ENCODE data around the gene NTRK3. TPM values are rescaled to one million over a fixed set of nuclear protein-coding genes. Genes with fewer than 3 reads are reported as not detected.

NTRK3 gene
- total RNA-seq, 3 donors from 2014 or later (not counting 1 experiment from before 2014, with no cell fraction given): not detected

- 82% methylated on average over 6 of the region's 6 CpGs for WGBS (ENCODE audit: insufficient coverage)
Measured at GRCh38 chr15:88106074-88106473, 150.5 kb downstream of the NTRK3 start.

GRCh38 chr15:88104357-88104756 lies 152.2 kb downstream of the NTRK3 start:
- no peaks in the 10 kb centered on the region for H3K36me3 Mint-ChIP-seq
- no peaks in the 10 kb centered on the region for H3K9me3 Mint-ChIP-seq
- no peaks in the 10 kb centered on the region for H3K4me1 Mint-ChIP-seq
- Histone ChIP-seq H3K36me3 (ENCODE audit: control insufficient read depth, insufficient read depth, low read length) (no peaks in the 10 kb centered on the region), H3K9me3 (ENCODE audit: control insufficient read depth, insufficient read depth, low read length) (no peaks in the 10 kb centered on the region), H3K27me3 (ENCODE audit: control insufficient read depth, insufficient read depth, low read length) (no peaks in the 10 kb centered on the region), H3K4me1 (ENCODE audit: control insufficient read depth, insufficient read depth, low read length) (no peaks in the 10 kb centered on the region), H3K27ac (ENCODE audit: low read length) (no peak overlapping the region), H3K4me3 (ENCODE audit: low read length) (no peak overlapping the region)
- no peak overlapping the region for H3K4me3 Mint-ChIP-seq
- DNase-seq: no peak
- intact Hi-C loops (cut with micrococcal nuclease): no loop called here
- no peak overlapping the region for H3K27ac Mint-ChIP-seq
- H3K27me3 Mint-ChIP-seq (ENCODE audit: low read depth in 2 of 2): no peaks in the 10 kb centered on the region
- ATAC-seq: no peak
- TF ChIP-seq, protein P1, sequence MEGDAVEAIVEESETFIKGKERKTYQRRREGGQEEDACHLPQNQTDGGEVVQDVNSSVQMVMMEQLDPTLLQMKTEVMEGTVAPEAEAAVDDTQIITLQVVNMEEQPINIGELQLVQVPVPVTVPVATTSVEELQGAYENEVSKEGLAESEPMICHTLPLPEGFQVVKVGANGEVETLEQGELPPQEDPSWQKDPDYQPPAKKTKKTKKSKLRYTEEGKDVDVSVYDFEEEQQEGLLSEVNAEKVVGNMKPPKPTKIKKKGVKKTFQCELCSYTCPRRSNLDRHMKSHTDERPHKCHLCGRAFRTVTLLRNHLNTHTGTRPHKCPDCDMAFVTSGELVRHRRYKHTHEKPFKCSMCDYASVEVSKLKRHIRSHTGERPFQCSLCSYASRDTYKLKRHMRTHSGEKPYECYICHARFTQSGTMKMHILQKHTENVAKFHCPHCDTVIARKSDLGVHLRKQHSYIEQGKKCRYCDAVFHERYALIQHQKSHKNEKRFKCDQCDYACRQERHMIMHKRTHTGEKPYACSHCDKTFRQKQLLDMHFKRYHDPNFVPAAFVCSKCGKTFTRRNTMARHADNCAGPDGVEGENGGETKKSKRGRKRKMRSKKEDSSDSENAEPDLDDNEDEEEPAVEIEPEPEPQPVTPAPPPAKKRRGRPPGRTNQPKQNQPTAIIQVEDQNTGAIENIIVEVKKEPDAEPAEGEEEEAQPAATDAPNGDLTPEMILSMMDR (IDR thresholded peaks at IDR 0.05): no peak
- 74% methylated on average over 3 of the region's 3 CpGs for WGBS (ENCODE audit: insufficient coverage)

More at GRCh38 chr15:88106074-88106473, 150.5 kb downstream of the NTRK3 start:
- no peak overlapping the region for H3K27ac Mint-ChIP-seq
- Histone ChIP-seq H3K4me3 (ENCODE audit: low read length) (no peak overlapping the region), H3K4me1 (ENCODE audit: control insufficient read depth, insufficient read depth, low read length) (no peaks in the 10 kb centered on the region), H3K9me3 (ENCODE audit: control insufficient read depth, insufficient read depth, low read length) (no peaks in the 10 kb centered on the region), H3K36me3 (ENCODE audit: control insufficient read depth, insufficient read depth, low read length) (no peaks in the 10 kb centered on the region), H3K27me3 (ENCODE audit: control insufficient read depth, insufficient read depth, low read length) (no peaks in the 10 kb centered on the region), H3K27ac (ENCODE audit: low read length) (no peak overlapping the region)
- no peaks in the 10 kb centered on the region for H3K4me1 Mint-ChIP-seq
- DNase-seq (no peak), ATAC-seq (no peak)
- H3K27me3 Mint-ChIP-seq (ENCODE audit: low read depth in 2 of 2): no peaks in the 10 kb centered on the region
- TF ChIP-seq, protein P1 (IDR thresholded peaks at IDR 0.05): no peak
- no peaks in the 10 kb centered on the region for H3K9me3 Mint-ChIP-seq
- H3K36me3 Mint-ChIP-seq: no peaks in the 10 kb centered on the region
- intact Hi-C loops (cut with micrococcal nuclease): no loop called here
- no peak overlapping the region for H3K4me3 Mint-ChIP-seq

GRCh38 chr15:88100181-88100580 lies 156.4 kb downstream of the NTRK3 start:
- DNase-seq: no peak
- ATAC-seq: no peak
- TF ChIP-seq, protein P1 (IDR thresholded peaks at IDR 0.05): no peak
- Mint-ChIP-seq H3K36me3 (no peaks in the 10 kb centered on the region), H3K27me3 (ENCODE audit: low read depth in 2 of 2) (no peaks in the 10 kb centered on the region), H3K4me1 (no peaks in the 10 kb centered on the region), H3K4me3 (no peak overlapping the region), H3K9me3 (no peaks in the 10 kb centered on the region), H3K27ac (no peak overlapping the region)
- no peaks in the 10 kb centered on the region for H3K36me3 ChIP-seq (ENCODE audit: control insufficient read depth, insufficient read depth, low read length)
- no peaks in the 10 kb centered on the region for H3K9me3 ChIP-seq (ENCODE audit: control insufficient read depth, insufficient read depth, low read length)
- intact Hi-C loops (cut with micrococcal nuclease): no loop called here
- H3K4me1 ChIP-seq (ENCODE audit: control insufficient read depth, insufficient read depth, low read length): no peaks in the 10 kb centered on the region
- H3K27ac ChIP-seq (ENCODE audit: low read length): no peak overlapping the region
- no peaks in the 10 kb centered on the region for H3K27me3 ChIP-seq (ENCODE audit: control insufficient read depth, insufficient read depth, low read length)
- no peak overlapping the region for H3K4me3 ChIP-seq (ENCODE audit: low read length)
- WGBS (ENCODE audit: insufficient coverage): 90% methylated on average over 2 of the region's 2 CpGs

DNA sequence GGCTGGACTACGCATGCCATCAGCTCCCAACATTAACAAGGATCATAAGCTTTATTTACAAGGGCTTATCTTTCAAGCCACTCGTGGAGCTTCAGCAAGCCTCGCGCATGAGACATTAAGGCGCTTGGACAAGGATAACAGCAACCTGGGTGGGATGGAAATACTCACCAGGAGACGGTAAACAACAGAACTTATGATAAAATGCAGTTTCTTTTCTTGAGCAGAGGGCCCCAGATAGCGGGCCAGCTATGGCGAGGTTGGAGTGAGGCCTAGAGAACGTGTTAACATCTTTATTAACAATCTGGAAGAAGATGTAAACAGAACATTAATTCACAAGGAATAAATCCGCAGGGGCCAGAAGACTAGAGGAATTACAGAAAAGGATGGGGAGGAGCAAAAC lies 158.2 kb downstream of the NTRK3 start:
- Mint-ChIP-seq H3K36me3 (no peaks in the 10 kb centered on the region), H3K4me1 (no peaks in the 10 kb centered on the region), H3K27ac (no peak overlapping the region)

More for the DNA sequence above, 158.2 kb downstream of the NTRK3 start:
- no peaks in the 10 kb centered on the region for H3K9me3 Mint-ChIP-seq
- H3K36me3 ChIP-seq (ENCODE audit: control insufficient read depth, insufficient read depth, low read length): no peaks in the 10 kb centered on the region
- no peaks in the 10 kb centered on the region for H3K27me3 Mint-ChIP-seq (ENCODE audit: low read depth in 2 of 2)
- ATAC-seq (no peak), DNase-seq (no peak)
- H3K27ac ChIP-seq (ENCODE audit: low read length): no peak overlapping the region
- no peak overlapping the region for H3K4me3 ChIP-seq (ENCODE audit: low read length)
- H3K9me3 ChIP-seq (ENCODE audit: control insufficient read depth, insufficient read depth, low read length): no peaks in the 10 kb centered on the region
- intact Hi-C loops (cut with micrococcal nuclease): no loop called here
- 92% methylated on average over 9 of the region's 10 CpGs for WGBS (ENCODE audit: insufficient coverage)
- no peaks in the 10 kb centered on the region for H3K4me1 ChIP-seq (ENCODE audit: control insufficient read depth, insufficient read depth, low read length)
- TF ChIP-seq, protein P1 (IDR thresholded peaks at IDR 0.05): no peak
- H3K27me3 ChIP-seq (ENCODE audit: control insufficient read depth, insufficient read depth, low read length): no peaks in the 10 kb centered on the region
- no peak overlapping the region for H3K4me3 Mint-ChIP-seq
